ENCODE measurements around the gene TARS3. TPM values are rescaled to one million over a fixed set of nuclear protein-coding genes. Genes with fewer than 3 reads are reported as not detected.

Gene TARS3
- total and polyA plus RNA-seq, 2 donors (not counting 3 experiments of a cell fraction or from before 2014, with no cell fraction given) = 0.91 to 8.2 TPM

- H2AFZ ChIP-seq (ENCODE audit: low read depth, low read length) = no peak overlapping the region
- no peak overlapping the region for H3K4me2 ChIP-seq (ENCODE audit: insufficient read depth, low read length)
- H3K4me1 ChIP-seq (ENCODE audit: control insufficient read depth, extremely low read depth, insufficient read depth, low read length) = no peaks in the 10 kb centered on the region
- BruUV-seq (replicated peaks) = no TSS peak
- no peaks in the 10 kb centered on the region for H3K79me2 ChIP-seq (ENCODE audit: control insufficient read depth, insufficient read depth, low read length)
- H4K20me1 ChIP-seq (replicated peaks; ENCODE audit: control insufficient read depth, extremely low read depth, insufficient read depth, low read length) = no peaks in the 10 kb centered on the region
- ChIA-PET CTCF (interaction anchor here (0.9 to 1.2 kb wide), 3 partner anchors 13 to 34 kb away, joined by 3 read pairs; no protein-coding TSS in a partner anchor), POLR2A (no interaction called here)
- no peak for TF ChIP-seq JUN (IDR thresholded peaks at IDR 0.05; ENCODE audit: borderline replicate concordance, insufficient read depth, insufficient read length, low read depth)
- TF ChIP-seq MYC (IDR thresholded peaks at IDR 0.05; ENCODE audit: low read depth, low read length) = no peak
- TF ChIP-seq FOS (IDR thresholded peaks at IDR 0.05; ENCODE audit: borderline replicate concordance, insufficient read depth, low read length) = no peak
- TF ChIP-seq, protein P1, sequence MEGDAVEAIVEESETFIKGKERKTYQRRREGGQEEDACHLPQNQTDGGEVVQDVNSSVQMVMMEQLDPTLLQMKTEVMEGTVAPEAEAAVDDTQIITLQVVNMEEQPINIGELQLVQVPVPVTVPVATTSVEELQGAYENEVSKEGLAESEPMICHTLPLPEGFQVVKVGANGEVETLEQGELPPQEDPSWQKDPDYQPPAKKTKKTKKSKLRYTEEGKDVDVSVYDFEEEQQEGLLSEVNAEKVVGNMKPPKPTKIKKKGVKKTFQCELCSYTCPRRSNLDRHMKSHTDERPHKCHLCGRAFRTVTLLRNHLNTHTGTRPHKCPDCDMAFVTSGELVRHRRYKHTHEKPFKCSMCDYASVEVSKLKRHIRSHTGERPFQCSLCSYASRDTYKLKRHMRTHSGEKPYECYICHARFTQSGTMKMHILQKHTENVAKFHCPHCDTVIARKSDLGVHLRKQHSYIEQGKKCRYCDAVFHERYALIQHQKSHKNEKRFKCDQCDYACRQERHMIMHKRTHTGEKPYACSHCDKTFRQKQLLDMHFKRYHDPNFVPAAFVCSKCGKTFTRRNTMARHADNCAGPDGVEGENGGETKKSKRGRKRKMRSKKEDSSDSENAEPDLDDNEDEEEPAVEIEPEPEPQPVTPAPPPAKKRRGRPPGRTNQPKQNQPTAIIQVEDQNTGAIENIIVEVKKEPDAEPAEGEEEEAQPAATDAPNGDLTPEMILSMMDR (IDR thresholded peaks at IDR 0.05; ENCODE audit: extremely low read depth in 1 of 2, insufficient read depth in 1 of 2, low read depth in 1 of 2, low read length in 2 of 2) = no peak
- TF ChIP-seq POLR2AphosphoS5 (IDR thresholded peaks at IDR 0.05; ENCODE audit: insufficient read depth, low read depth, low read length) = no peak
- no peak for TF ChIP-seq POLR2A (IDR thresholded peaks at IDR 0.05; ENCODE audit: low read depth, low read length)
- TF ChIP-seq EZH2 (IDR thresholded peaks at IDR 0.05; ENCODE audit: borderline replicate concordance, low read depth, low read length, severe bottlenecking) = no peak
- no peak for TF ChIP-seq MAX (IDR thresholded peaks at IDR 0.05; ENCODE audit: insufficient read depth, insufficient read length)
- no peak for TF ChIP-seq GATA2 (IDR thresholded peaks at IDR 0.05; ENCODE audit: insufficient read depth, insufficient read length, low read depth, low read length)
- dilution Hi-C loops (cut with MboI; ENCODE audit: extremely low pct_ligation_motif_present, low sequenced_read_pairs) (no loop called here), intact Hi-C loops (cut with micrococcal nuclease) (no loop called here)
- H3K9me3 ChIP-seq (replicated peaks; ENCODE audit: control insufficient read depth, insufficient read depth, low read length) = no peaks in the 10 kb centered on the region
- no peak overlapping the region for H3K4me3 ChIP-seq (replicated peaks in 1 of 3; ENCODE audit: insufficient read depth in 1 of 3, low read depth in 1 of 3, low read length in 3 of 3)
- FAIRE-seq = no peak
- no peaks in the 10 kb centered on the region for H3K36me3 ChIP-seq (ENCODE audit: control insufficient read depth in 2 of 2, extremely low read depth in 1 of 2, insufficient read depth in 2 of 2, low read length in 2 of 2)
- H3K9ac ChIP-seq (replicated peaks; ENCODE audit: extremely low read depth, insufficient read depth, low read length) = no peak overlapping the region
- DNase-seq (ENCODE audit: low read depth, low spot score) = no peak
- H3K9me1 ChIP-seq (replicated peaks; ENCODE audit: control insufficient read depth, extremely low read depth, insufficient read depth, low read length) = no peaks in the 10 kb centered on the region
- no peak overlapping the region for H3K27ac ChIP-seq (ENCODE audit: insufficient read depth, low read depth, low read length)
- H3K27me3 ChIP-seq (ENCODE audit: control insufficient read depth in 2 of 2, insufficient read depth in 2 of 2, low read length in 2 of 2) = no peaks in the 10 kb centered on the region
Measured at GRCh38 chr15:101608201-101608600, 116.1 kb downstream of the TARS3 start.
